GM19395 (cell line): ENCODE data around the gene ADGRF1.
"Not testable (repeated sequence)": the region's sequence is repeated elsewhere in the genome, so short reads cannot be mapped to it uniquely, and the experiment has no call there.

ENCODE experiments used
- ATAC-seq: cut with Tn5 transposase; IDR thresholded peaks from one replicate; pipeline ENCODE4 v1.9.1; 2021; ENCODE audit warnings: mild to moderate bottlenecking, moderate library complexity; ENCODE audit not compliant: unreplicated experiment

ADGRF1 gene

DNA sequence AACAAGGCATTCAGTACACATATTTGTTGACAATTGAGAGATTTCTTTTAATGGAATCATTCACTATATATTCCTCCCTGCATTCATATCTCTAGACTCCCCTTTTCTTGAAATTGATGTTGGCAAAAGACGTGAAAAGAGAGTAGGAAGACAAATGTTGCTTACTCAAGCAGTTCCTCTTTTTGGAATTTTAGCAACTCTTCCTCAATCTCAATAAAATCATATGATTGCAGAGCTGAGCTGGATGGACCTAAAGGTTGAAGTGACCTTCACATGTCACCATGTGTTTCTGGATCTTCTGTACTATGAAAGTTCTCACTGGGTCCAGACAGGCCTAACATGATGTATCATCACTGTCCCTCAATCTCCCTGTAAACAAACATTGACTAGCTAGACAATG lies 18.6 kb downstream of the ADGRF1 start:
- no peak for ATAC-seq

GRCh38 chr6:47022191-47022590 lies 19.9 kb downstream of the ADGRF1 start:
- ATAC-seq = no peak

GRCh38 chr6:47019941-47020340 lies 22.2 kb downstream of the ADGRF1 start:
- ATAC-seq = no peak

- ATAC-seq = no peak
Measured at GRCh38 chr6:47016909-47017308, 25.2 kb downstream of the ADGRF1 start.

DNA sequence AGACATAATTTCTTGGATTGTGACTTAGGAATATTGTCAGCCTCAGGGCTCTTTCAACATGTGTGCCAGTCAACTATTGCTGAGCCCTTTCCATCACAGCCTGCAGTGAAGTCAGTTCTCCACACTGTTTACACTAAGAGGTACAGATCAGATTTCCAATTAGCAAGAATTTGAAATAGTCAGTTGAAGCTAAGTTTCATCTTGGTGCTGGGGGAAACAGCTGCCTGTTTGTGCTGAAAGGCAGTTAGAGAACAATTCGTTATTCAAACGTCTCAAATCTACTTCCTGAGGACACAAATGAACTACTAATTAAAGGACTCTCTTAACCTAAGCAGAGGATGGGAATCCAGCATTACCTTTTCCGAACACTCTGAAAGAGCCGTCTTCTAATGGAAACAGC lies 25.9 kb downstream of the ADGRF1 start:
- ATAC-seq = no peak

- ATAC-seq = no peak
Measured at GRCh38 chr6:47014401-47014800, 27.7 kb downstream of the ADGRF1 start.

GRCh38 chr6:47009583-47009982 lies 32.5 kb downstream of the ADGRF1 start:
- no peak for ATAC-seq

- no peak for ATAC-seq
Measured at GRCh38 chr6:47008397-47008763, 33.8 kb downstream of the ADGRF1 start.

- ATAC-seq = no peak
Measured at GRCh38 chr6:47007657-47008396, 34.3 kb downstream of the ADGRF1 start.

GRCh38 chr6:47005486-47005885 lies 36.6 kb downstream of the ADGRF1 start:
- ATAC-seq = no peak

GRCh38 chr6:47004463-47004862 lies 37.7 kb downstream of the ADGRF1 start:
- ATAC-seq = no peak

GRCh38 chr6:47000842-47001241 lies 41.3 kb downstream of the ADGRF1 start:
- no peak for ATAC-seq

- no peak for ATAC-seq
Measured at GRCh38 chr6:46998436-46999017, 43.6 kb downstream of the ADGRF1 start.

DNA sequence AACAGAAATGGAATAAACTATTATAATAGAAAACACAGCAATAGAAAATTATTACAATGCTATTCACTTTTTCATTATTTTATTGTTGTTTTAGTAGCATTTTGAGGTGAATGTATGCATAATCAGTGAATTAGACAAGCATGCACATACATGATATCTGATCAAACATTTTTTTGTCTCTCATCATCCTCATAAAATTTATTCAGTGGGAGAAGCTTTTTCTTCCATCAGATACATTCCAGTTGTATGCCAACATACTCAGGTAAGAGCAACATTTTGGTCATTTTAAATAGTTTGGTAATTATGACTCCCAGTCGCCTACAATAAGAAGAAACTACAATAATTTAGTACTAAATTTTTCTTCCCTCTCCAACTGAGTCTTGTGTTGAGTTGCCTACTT lies 44.5 kb downstream of the ADGRF1 start:
- no peak for ATAC-seq

DNA sequence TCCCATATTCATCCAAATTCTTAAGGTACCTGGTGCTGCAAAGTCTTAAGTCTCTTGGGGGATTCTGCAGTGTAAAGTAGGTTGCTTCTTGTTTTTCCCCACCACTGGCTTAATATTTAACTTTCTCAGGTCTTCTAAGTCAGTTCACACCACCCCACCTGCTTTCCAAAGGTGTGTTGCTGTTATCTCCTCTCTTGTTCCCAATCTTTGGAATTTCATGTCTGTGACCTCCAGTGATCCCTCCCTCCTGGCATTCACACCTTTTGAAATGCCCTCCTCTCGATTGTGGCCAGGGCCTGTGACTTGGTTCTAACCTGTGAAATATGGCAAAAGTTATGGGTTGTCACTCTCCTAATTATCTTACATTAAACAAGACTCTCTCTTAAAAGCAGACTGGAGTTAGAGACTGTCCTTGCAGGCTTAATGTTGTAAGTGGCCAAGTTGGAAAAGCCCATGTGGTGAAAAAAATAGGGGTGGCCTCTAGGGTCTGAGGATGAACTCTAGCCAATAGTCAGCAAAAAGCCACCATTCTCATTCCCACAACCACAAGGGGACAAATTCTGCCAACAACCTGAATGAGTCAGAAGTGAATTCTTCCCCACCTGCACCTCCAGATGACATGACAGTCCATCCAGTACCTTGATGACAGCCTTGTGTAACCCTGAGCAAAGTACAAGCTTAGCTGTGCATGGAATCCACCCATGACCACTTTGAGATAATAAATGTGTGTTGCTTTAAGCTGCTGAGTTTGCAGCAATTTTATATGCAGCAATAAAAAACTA lies 45.1 kb downstream of the ADGRF1 start:
- no peak for ATAC-seq

DNA sequence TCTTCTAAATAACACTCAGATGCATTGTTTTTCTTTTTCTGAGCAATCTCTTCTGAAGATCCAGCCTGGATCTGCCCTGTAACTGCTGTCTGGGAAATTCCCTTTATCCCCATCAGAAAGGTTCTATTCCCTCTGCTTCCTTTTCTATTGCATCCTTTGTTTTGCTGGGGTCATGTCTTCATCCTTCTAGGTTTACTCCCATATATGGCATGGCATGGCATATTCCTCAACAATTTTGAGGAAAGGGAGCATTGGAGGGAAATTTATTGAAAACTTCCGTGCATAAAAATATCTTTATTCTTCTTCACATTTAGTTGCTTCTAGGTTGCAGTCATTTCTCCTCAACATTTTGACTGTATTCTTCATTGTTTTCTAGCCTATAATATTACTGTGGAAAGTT lies 47.2 kb downstream of the ADGRF1 start:
- ATAC-seq = no peak

DNA sequence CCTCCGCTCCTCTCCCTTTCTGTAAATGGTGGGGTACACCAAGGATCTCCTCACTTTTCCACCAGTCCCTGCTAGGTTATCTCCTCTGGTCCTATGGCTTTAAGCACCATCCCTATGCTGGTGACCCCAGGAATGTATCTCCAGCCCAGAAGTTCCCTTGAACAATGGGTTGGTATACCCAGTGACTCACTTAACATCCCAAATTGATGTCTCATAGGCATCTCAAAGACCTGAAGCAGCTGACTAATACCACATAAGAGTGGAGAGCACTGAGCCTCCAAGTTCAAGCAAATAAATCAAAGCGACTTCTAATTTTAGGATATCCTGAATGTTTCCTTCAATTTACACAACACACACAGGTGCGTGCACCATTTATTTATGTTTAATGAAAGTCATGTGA lies 48.3 kb downstream of the ADGRF1 start:
- ATAC-seq = no peak

DNA sequence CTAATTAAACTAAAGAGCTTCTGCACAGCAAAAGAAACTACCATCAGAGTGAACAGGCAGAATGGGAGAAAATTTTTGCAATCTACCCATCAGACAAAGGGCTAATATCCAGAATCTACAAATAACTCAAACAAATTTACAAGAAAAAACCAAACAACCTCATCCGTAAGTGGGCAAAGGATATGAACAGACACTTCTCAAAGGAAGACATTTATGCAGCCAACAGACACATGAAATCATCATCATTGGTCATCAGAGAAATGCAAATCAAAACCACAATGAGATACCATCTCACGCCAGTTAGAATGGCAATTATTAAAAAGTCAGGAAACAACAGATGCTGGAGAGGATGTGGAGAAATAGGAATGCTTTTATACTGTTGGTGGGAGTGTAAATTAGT lies 49.7 kb downstream of the ADGRF1 start:
- ATAC-seq = not testable (repeated sequence)

GRCh38 chr6:46990818-46991510 lies 51.2 kb downstream of the ADGRF1 start:
- ATAC-seq = not testable (repeated sequence)

DNA sequence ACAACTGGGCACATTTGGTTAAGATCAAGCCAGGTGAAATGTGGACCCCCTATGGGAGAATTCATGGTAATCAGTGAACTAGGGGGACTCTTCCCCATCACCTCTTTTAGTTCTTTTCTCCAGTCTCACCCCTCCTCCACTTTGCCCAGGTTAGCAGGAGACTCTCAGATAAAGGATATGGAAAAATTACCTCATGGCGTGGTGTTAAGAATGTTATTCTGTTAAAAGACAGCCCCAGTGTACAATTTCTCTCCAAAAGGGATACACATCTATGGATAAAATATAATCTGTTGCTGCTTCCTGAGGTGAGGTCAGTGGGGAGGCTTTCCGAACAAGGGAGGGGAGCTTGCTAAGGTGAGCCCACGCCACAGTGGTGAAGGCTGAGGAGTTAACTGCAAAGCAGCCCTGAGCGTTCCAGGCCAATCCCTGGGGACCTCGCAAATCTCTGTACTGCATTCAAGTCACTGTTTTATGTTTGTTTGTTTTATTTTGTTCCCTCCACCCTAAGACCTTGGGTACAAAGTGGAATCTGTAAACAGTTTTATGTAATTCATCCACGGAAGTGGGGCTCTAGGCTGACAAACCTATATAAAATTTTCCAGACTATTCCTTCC lies 52.0 kb downstream of the ADGRF1 start:
- no peak for ATAC-seq

DNA sequence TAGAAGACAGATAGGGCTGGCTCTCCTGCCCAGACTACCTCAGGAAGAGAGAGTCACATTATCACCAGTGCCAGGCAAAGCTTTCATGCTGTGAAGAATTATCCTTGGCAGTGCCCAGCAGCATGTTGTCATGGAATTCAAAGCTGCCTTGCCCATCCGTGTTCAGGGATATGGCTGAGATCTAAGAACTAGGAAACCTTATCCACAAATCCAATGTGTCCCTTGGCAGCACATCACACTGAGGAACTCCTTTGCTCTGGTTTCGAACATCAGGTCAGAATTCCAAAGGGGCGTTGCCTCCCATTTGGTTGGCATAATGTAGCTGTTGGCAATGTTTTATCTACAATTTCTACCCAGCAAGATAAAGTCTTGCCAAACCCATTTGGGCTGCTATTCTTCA lies 52.7 kb downstream of the ADGRF1 start:
- no peak for ATAC-seq
